Activated CD4-positive, alpha-beta T cell treated with anti-CD3 and anti-CD28 coated beads, Interleukin-2, amount 10 ng/mL, durations not matched to agents 24 days and 14 days (primary cell): ENCODE measurements around the gene C1orf74. TPM values are rescaled to one million over a fixed set of nuclear protein-coding genes. Genes with fewer than 3 reads are reported as not detected.
A peak's percentile ranks its signal among the peaks of the same experiment; 100 is the strongest.
"Not testable (repeated sequence)": the region's sequence is repeated elsewhere in the genome, so short reads cannot be mapped to it uniquely, and the experiment has no call there.

Source experiments
- DNase-seq: peaks from one replicate; pipeline ENCODE4 v3.0.0; 2022
- H3K27ac Mint-ChIP-seq: one replicate; pipeline ENCODE4 v1.8.0; 2022; ENCODE audit warnings: mild to moderate bottlenecking, mixed read lengths
- H3K27me3 Mint-ChIP-seq: one replicate; pipeline ENCODE4 v1.8.0; 2022; ENCODE audit warnings: mixed read lengths
- H3K36me3 Mint-ChIP-seq: one replicate; pipeline ENCODE4 v1.8.0; 2022; ENCODE audit warnings: low read depth, mild to moderate bottlenecking, mixed read lengths
- H3K4me1 Mint-ChIP-seq: one replicate; pipeline ENCODE4 v1.8.0; 2021; ENCODE audit warnings: mixed read lengths
- H3K4me3 Mint-ChIP-seq: one replicate; pipeline ENCODE4 v1.8.0; 2022; ENCODE audit warnings: mild to moderate bottlenecking, moderate library complexity, mixed read lengths
- H3K9me3 Mint-ChIP-seq: one replicate; pipeline ENCODE4 v1.8.0; 2021; ENCODE audit warnings: mixed read lengths
- intact Hi-C: fragments of 100-400 bp; cut with micrococcal nuclease; formaldehyde crosslinking; loops from one replicate; pipeline ENCODE4 v1.15.1; 2023
- total RNA-seq: library from RNA; stranded (reverse); gene quantifications from 2 replicates; pipeline ENCODE4 v1.2.3, GENCODE V29; 2022

The C1orf74 gene
- total RNA-seq, 1 donor from 2014 or later, result 2.4 TPM

DNA sequence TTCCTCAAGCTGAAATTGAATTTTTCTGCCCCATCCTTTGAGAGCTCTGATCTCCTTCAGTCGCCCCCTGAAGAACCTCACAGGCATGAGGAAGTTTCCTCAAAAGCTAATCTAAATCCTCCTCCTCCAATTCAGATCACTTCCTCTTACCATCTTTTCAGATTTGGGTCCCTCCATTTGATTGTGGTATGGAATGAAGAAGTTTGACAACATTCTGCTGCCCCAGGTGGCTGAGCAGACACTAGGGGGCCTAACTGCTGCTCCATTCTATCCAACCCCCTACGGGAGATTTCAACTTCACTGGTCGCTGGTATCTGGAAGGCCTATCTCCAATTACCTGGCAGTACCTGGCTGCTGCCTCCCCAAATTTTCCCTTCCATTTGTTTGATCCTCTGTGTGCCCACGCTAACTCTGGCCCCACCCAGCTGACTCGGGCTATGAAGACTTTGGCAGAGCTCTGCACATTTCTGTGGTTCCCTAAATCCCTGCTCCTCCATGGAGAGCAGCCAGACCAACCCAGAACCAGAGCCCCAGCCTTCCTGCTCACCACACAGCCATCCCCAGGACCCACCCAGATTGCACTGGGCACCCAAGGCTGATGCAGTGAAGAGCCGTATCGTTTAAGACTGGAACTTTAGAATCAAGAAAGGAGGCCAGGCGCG lies 13.8 kb upstream of the C1orf74 start:
- Mint-ChIP-seq H3K27me3 (peaks cover 14% of the 10 kb centered on the region), H3K9me3 (peaks cover 7% of the 10 kb centered on the region), H3K27ac (no peak overlapping the region), H3K36me3 (no peaks in the 10 kb centered on the region), H3K4me3 (no peak overlapping the region), H3K4me1 (peaks cover 3% of the 10 kb centered on the region)
- no peak for DNase-seq
- intact Hi-C loops, result no loop called here

DNA sequence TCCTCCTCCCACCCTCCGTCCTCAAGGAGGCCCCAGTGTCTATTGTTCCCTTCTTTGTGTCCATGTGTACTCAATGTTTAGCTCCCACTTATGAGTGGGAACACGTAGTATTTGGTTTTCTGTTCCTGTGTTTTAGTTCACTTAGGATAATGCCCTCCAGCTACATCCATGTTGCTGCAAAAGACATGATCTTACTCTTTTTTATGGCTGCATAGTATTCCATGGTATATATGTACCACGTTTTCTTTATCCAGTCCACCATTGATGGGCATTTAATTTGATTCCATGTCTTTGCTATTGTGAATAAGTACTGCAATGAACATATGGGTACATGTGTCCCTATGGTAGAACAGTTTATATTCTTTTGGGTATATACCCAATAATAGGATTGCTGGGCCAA lies 9.4 kb upstream of the C1orf74 start:
- peaks cover 19% of the 10 kb centered on the region for H3K9me3 Mint-ChIP-seq
- H3K27ac Mint-ChIP-seq, H3K36me3 Mint-ChIP-seq, intact Hi-C loops, DNase-seq, H3K27me3 Mint-ChIP-seq, H3K4me3 Mint-ChIP-seq: not testable (repeated sequence)
- H3K4me1 Mint-ChIP-seq, result peaks cover 21% of the 10 kb centered on the region

DNA sequence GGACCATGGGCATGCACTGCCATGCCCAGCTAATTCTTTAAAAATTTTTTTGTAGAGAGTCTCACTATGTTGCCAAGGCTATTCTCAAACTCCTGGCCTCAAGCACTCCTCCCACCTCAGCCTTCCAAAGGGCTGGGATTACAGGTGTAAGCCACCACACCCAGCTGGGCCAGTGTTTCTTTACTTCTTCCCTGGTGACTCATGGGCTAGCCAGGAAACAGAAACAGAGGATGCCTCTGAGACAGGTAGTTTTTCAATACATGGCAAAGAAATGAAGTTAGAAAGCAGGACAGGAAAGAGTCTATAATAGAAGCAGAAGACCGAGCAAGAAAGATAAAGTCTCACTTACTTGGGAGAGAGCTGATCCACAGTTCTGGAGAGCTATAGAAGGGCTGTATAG lies 7.6 kb upstream of the C1orf74 start:
- Mint-ChIP-seq H3K9me3 (peaks cover 19% of the 10 kb centered on the region), H3K27me3 (peaks cover 6% of the 10 kb centered on the region), H3K36me3 (no peaks in the 10 kb centered on the region), H3K4me3 (no peak overlapping the region), H3K4me1 (peaks cover 25% of the 10 kb centered on the region), H3K27ac (no peak overlapping the region)
- DNase-seq, result no peak
- intact Hi-C loops, result no loop called here

DNA sequence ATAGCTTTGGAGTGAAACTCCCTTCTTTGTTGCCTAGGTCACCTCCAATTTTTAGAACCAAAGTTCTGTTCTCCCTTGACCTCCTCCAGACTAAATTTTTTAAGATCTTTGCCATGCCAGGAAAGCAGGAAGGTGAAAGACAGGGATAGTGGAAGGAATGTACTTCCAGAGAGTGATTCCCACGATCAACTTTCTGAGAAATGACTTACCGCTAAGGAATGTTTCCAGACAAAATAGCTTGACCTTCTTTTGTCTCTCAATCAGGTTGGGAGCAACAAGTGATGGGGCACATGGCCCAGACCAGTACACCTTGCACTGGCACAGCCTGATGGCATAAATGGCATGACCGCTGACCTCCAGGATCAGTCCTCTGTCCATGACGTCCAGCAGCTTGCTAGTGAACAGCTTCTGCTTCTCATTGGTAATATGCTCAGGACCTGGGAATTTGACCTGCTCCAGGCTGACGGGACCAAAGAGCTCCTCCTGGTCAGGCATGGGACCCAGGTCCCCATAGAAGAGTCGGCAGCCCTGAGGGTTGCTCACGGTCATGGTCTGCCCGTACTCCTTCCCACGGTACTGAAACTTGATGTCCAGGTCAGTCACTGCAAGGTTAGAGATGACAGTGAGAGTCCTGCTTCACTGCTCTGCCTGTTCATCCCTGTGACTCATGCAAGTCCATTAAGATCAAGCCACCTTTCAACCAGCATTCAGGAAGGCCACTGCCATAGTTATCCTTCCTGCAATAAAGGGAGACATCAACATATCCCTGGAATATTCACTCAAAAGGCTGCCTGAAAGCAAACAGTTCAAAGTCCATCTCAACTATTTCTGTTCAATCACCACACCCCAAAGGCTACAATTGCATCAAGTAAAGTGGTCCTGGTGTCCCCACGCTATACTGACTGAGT lies 6.2 kb upstream of the C1orf74 start:
- peaks cover under 1% of the 10 kb centered on the region for H3K36me3 Mint-ChIP-seq
- H3K9me3 Mint-ChIP-seq, result peaks cover 19% of the 10 kb centered on the region
- intact Hi-C loops, result no loop called here
- DNase-seq, result no peak
- peaks cover 25% of the 10 kb centered on the region for H3K4me1 Mint-ChIP-seq
- H3K27me3 Mint-ChIP-seq, result peaks cover 6% of the 10 kb centered on the region
- H3K27ac Mint-ChIP-seq, result no peak overlapping the region
- H3K4me3 Mint-ChIP-seq, result no peak overlapping the region

DNA sequence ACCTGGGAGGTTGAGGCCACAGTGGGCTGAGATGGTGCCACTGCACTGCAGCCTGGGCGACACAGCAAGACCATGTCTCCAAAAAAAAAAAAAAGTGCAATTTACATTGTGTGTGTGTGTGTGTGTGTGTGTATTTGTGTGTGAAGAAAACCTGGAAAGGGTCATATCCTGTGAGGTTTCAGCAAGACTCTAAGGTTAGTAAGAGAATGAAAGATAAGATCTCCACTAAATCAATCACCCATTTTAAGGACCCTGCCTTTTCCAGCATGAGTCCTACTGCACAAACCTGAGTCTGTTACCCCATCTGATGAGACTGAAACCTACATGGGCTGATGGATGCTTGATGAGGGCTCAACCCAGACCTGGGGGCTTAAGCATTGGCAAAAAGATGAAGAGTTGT lies 4.9 kb upstream of the C1orf74 start:
- no peak overlapping the region for H3K4me3 Mint-ChIP-seq
- intact Hi-C loops, result no loop called here
- H3K27me3 Mint-ChIP-seq, result peaks cover 5% of the 10 kb centered on the region
- peaks cover 8% of the 10 kb centered on the region for H3K36me3 Mint-ChIP-seq
- peaks cover 19% of the 10 kb centered on the region for H3K9me3 Mint-ChIP-seq
- H3K4me1 Mint-ChIP-seq, result peaks cover 34% of the 10 kb centered on the region
- peak overlapping the region; percentile 61 for H3K27ac Mint-ChIP-seq
- DNase-seq, result no peak

DNA sequence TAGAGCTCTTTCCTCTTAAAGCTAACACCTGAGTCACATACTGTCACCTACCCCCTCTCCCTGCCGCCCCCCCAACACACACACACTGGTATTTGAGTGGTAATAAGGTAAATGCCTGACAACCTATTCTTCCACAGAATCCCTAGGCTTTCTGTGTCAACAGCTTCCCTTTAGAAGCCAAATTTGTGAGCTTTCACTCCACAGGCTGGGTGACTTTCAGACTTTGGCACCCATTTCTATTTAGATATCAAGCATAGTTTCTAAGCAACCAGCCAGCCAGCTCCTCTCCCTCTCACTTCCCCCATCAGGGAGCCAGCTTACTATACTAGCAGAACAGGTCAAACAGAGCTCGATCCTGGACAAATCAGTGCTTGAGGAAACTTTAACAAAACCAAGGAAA lies 3.2 kb upstream of the C1orf74 start:
- Mint-ChIP-seq H3K36me3 (peaks cover 17% of the 10 kb centered on the region), H3K9me3 (peaks cover 11% of the 10 kb centered on the region), H3K4me1 (peaks cover 49% of the 10 kb centered on the region), H3K27ac (no peak overlapping the region), H3K4me3 (no peak overlapping the region), H3K27me3 (peaks cover 3% of the 10 kb centered on the region)
- intact Hi-C loops, result no loop called here
- no peak for DNase-seq

DNA sequence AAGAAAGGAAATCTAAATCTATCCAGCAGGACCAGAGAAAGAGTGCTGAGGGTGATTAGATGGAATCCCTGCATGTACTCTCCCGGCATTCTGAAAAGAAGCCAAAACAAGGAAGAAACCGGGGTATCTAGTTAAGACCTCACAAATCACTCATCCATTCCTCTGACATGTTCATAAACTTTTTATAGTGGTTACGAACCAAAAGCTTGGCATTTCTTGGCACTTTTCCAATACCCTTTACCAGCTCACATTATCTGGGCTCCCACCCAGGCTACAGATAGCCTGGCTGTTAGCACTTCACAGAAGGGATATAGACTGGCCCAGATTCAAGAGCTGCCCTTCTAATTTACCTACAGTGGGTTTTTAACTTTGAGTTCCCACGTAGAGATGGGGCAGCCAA lies 1.8 kb upstream of the C1orf74 start:
- no peak overlapping the region for H3K4me3 Mint-ChIP-seq
- H3K36me3 Mint-ChIP-seq, result peaks cover 27% of the 10 kb centered on the region
- H3K4me1 Mint-ChIP-seq, result peaks cover 48% of the 10 kb centered on the region
- intact Hi-C loops, result no loop called here
- H3K27ac Mint-ChIP-seq, result no peak overlapping the region
- peaks cover 11% of the 10 kb centered on the region for H3K9me3 Mint-ChIP-seq
- peaks cover 3% of the 10 kb centered on the region for H3K27me3 Mint-ChIP-seq
- DNase-seq, result no peak

DNA sequence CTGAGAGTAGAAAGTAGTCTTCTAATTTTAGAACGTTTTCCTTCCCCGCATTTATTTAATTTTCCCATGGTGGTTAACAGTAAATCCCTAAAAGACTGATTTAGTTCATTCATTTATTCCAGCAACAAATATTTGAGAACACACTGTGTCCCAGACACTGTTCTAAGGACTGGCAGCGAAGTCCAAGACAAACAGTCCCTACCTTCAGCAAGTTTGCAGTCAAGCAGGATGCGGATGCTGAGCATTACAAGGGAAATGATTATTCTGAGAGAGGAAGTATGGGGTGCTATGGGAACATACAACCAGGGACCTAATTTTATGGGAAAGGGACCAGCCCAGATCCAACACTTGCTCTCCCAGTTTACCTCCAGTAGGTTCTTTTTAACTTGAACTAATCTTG lies 1.2 kb upstream of the C1orf74 start:
- Mint-ChIP-seq H3K4me1 (peaks cover 45% of the 10 kb centered on the region), H3K27me3 (peaks cover 3% of the 10 kb centered on the region), H3K36me3 (peaks cover 27% of the 10 kb centered on the region), H3K27ac (peak overlapping the region; percentile 99), H3K4me3 (peak overlapping the region; percentile 8), H3K9me3 (peaks cover 11% of the 10 kb centered on the region)
- DNase-seq, result no peak
- intact Hi-C loops, result no loop called here

DNA sequence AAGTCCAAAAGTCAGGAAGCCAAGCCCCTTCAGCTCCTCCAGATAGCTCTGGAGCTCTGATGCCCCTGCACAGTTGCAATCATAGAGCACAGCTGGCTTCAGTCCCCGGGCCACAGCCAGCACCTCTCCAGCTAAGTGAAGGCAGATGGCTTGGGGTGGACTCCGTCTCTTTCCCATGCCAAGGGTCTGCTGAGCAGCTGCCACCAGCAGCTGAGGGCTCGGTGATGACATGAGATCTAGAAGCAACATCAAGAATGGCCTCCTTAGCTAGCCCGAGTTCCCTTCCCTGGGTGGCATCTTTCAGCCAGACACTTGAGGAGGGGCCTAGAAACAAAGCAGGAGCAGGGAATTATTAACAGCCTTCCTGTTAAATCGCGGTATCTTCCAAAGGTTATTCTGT lies 973 bp downstream of the C1orf74 start:
- Mint-ChIP-seq H3K36me3 (peaks cover 48% of the 10 kb centered on the region), H3K27me3 (peaks cover 3% of the 10 kb centered on the region), H3K4me1 (peaks cover 51% of the 10 kb centered on the region), H3K4me3 (peak overlapping the region; percentile 98), H3K9me3 (no peaks in the 10 kb centered on the region), H3K27ac (peak overlapping the region; percentile 99)
- intact Hi-C loops, result no loop called here
- peak; percentile 66 for DNase-seq

DNA sequence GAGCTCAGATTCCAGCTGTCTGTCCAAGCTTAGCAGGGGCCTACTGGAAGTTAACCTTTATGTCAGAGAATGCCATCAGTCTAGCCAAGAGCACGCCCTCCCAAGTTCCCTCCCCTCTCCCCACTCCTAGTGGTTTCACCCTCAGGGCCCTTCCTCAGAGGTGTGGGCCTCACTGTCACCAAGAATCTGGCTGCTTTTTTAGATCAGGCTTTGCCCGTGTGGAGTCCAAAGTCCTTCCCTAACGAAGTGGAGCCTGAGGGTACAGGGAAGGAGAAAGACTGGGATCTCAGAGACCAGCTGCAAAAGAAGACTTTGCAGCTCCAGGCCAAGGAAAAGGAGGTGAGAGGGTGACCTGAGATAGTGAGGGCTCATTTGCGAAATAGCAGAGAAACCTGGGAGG lies 4.1 kb downstream of the C1orf74 start:
- H3K9me3 Mint-ChIP-seq, result no peaks in the 10 kb centered on the region
- intact Hi-C loops, result no loop called here
- peaks cover 77% of the 10 kb centered on the region for H3K36me3 Mint-ChIP-seq

DNA sequence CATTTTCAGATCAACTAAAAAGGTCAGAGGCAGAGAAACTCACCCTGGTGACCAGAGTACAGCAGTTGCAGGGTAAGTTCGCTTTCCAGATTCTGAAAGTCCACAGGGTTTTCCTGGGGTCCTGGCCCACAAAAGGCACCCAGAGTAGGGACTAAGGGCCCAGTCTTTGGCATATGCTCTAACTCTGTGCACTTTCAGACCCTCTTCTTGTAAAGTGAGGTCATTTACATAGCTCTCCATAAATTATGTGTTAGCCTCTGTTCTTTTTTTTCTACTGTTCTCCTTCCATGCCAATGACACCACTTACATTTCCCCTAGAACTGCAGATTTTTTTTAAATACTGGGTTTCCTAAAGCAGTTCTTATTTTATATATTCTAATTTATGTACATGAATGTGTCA lies 6.3 kb downstream of the C1orf74 start:
- DNase-seq, result no peak
- H3K36me3 Mint-ChIP-seq, result peaks cover 80% of the 10 kb centered on the region
- H3K4me3 Mint-ChIP-seq, result no peak overlapping the region
- peaks cover 56% of the 10 kb centered on the region for H3K4me1 Mint-ChIP-seq
- intact Hi-C loops, result no loop called here
- H3K9me3 Mint-ChIP-seq, result no peaks in the 10 kb centered on the region
- H3K27ac Mint-ChIP-seq, result peak overlapping the region; percentile 17
- no peaks in the 10 kb centered on the region for H3K27me3 Mint-ChIP-seq

More for the DNA sequence above, 4.1 kb downstream of the C1orf74 start:
- DNase-seq, result no peak
- Mint-ChIP-seq H3K4me3 (no peak overlapping the region), H3K27me3 (peaks cover 3% of the 10 kb centered on the region), H3K27ac (peak overlapping the region; percentile 75), H3K4me1 (peaks cover 64% of the 10 kb centered on the region)

DNA sequence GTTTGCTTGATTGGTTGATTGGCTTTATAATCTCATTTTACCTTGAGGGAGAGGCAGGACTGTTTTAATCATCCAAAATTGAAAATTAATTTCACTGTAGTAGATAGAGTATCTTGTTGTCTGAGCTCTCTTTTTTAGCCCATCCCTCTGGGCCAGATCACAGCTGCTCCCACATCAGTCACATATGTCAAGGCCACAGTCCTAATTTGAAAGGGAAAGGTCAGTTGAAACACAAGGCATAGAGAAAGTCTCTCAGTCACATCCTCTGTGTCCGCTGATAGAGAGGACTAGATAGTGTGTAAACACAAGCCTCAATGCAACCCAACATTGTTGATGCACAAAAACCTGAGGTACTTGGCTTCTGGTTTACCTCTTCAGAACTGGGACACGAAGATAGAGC lies 6.8 kb downstream of the C1orf74 start:
- Mint-ChIP-seq H3K4me1 (peaks cover 52% of the 10 kb centered on the region), H3K27me3 (no peaks in the 10 kb centered on the region), H3K9me3 (no peaks in the 10 kb centered on the region), H3K27ac (peak overlapping the region; percentile 17), H3K36me3 (peaks cover 76% of the 10 kb centered on the region), H3K4me3 (no peak overlapping the region)
- DNase-seq, result no peak
- intact Hi-C loops, result no loop called here

DNA sequence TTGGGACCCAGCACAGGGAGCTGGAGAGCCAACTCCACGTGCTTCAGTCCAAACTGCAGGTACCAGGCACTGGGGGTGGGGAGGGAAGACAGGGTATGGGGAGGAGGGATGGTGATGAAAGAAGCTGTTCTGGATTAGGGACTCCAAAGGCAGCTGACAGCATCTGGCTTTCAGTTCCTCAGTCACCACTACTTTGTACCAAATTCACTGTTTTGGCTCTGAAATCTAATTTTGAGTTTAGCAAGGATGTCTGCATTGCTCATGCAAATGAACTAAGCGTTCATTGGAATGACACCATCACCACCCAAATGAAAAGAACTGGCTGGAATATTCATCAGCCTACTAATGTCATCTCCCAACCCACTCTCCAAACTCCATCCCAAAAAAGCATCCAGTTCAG lies 8.7 kb downstream of the C1orf74 start:
- DNase-seq, result no peak
- no peaks in the 10 kb centered on the region for H3K27me3 Mint-ChIP-seq
- H3K4me1 Mint-ChIP-seq, result peaks cover 47% of the 10 kb centered on the region

DNA sequence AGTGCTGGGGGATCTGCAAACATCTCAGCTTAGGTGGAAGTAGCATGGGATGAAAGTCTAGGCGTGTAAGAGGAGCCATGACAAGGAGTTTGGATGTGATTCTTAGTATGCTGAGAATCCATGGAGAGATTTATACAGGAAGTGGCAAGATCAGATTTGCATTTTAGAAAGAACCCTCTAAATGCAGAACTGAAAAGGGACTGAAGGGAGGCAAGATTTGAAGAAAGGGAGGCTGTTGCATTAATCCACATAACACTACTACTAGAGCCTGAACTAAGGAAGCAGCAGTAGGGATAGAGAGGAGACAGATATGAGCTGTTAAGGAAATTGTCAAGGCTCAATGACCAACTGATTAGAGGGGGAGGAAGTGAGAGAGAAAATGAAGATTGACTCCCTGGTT lies 9.8 kb downstream of the C1orf74 start:
- Mint-ChIP-seq H3K4me1 (peaks cover 41% of the 10 kb centered on the region), H3K9me3 (no peaks in the 10 kb centered on the region), H3K27me3 (no peaks in the 10 kb centered on the region)

More for the DNA sequence above, 8.7 kb downstream of the C1orf74 start:
- H3K36me3 Mint-ChIP-seq, result peaks cover 65% of the 10 kb centered on the region
- peak overlapping the region; percentile 51 for H3K27ac Mint-ChIP-seq
- H3K4me3 Mint-ChIP-seq, result no peak overlapping the region
- H3K9me3 Mint-ChIP-seq, result no peaks in the 10 kb centered on the region
- intact Hi-C loops, result no loop called here

More for the DNA sequence above, 9.8 kb downstream of the C1orf74 start:
- DNase-seq, result no peak
- intact Hi-C loops, result no loop called here
- H3K4me3 Mint-ChIP-seq, result no peak overlapping the region
- peak overlapping the region; percentile 51 for H3K27ac Mint-ChIP-seq
- H3K36me3 Mint-ChIP-seq, result peaks cover 56% of the 10 kb centered on the region
